Activated T-cell treated with anti-CD3 and anti-CD28 coated beads, Interleukin-2, amount 50 U/mL, for 48 hours (primary cell): Measurements from ENCODE around the gene LRBA.
"Not testable (repeated sequence)": the region's sequence is repeated elsewhere in the genome, so short reads cannot be mapped to it uniquely, and the experiment has no call there.

Source experiments
- DNase-seq, 2 experiments: peaks; one replicate each; pipeline ENCODE4 v3.0.0-alpha.2; 2020

LRBA gene

DNA sequence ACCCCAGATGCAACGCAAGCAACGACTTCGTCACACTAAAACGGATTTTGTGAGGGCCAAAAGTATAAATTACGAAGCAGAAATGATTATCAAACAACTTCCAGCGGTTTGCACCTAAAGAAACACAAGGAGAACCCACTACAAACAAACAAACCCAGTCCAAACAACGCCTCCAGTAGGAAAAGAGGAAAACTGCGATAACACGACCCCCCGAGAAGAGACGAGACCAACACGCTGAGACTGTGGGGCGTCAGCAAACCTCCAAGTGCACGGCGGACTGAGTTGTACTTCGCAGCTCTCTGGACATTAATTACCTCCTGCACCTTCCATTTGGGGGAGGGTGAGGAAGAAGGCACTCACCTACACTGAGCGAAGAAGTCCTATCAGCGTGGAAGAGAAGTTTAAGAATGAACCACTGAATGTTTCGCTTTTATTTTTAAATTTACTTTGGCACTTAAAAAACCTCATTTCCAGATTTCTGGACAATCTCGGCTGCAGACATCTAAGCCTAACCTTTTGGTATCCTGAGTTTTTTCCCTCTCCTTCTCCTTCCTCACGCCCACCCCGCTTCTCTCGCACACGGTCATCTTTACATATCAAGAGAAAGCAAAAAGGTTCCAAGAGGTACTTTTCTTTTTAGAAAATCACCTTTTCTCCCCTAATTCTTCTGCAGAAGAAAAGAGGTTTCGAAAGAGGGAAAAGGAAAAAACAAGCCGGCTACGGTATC, 432.8 kb downstream of the LRBA start, which contains the start of gene MAB21L2:
MAB21L2 (plus strand) TSS at position 6 of the 727 bp plus-strand sequence. CDS start 879 bp downstream, outside the sequence.
- no peak for DNase-seq

DNA sequence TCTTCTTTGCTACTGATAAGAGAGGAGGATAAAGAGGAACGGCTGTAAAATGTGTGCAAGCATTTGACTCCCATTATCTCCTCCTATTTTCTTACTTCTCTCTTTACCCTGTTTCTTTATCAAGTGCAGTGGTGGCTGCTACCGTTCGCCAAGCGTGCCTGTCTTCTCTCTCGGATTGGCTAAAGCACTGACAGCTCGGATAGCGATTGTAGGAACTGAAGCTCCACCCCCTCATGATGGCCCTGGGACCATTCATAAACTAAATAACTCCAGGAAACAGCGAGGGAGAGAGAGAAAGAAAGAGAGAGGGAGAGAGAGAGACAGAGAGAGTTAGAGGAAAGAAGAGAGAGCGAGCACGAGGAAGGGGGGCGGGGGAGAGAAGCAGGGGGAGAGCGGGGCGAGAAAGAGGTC, 433.4 kb downstream of the LRBA start:
- no peak for DNase-seq

DNA sequence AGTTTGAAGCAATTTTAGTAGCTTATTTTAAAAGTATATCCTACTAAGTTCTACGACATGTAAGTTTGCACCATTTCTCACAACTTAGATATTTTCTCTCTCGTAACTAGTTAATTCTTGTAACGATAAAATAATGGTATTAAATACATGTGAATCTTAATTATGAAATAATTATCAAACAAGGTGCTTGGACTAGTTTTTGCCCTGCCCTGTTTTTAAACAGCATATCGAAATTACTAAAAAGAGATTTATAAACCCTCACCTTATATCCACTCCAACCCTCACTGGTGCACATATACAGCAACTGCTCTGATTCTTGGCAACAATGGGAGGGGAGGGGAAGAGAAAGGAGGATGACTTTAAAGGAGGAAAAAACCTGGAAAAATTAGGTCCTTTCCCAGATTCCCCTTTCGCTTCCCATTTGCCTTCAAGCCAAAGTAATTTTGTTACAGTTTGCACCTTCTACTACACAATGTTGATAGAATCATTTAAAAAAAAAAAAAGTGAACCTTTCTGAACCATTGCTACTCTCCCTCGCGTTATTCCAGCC, 434.0 kb downstream of the LRBA start:
- no peak for DNase-seq

GRCh38 chr4:150580306-150580705, 434.8 kb downstream of the LRBA start:
- no peak for DNase-seq

DNA sequence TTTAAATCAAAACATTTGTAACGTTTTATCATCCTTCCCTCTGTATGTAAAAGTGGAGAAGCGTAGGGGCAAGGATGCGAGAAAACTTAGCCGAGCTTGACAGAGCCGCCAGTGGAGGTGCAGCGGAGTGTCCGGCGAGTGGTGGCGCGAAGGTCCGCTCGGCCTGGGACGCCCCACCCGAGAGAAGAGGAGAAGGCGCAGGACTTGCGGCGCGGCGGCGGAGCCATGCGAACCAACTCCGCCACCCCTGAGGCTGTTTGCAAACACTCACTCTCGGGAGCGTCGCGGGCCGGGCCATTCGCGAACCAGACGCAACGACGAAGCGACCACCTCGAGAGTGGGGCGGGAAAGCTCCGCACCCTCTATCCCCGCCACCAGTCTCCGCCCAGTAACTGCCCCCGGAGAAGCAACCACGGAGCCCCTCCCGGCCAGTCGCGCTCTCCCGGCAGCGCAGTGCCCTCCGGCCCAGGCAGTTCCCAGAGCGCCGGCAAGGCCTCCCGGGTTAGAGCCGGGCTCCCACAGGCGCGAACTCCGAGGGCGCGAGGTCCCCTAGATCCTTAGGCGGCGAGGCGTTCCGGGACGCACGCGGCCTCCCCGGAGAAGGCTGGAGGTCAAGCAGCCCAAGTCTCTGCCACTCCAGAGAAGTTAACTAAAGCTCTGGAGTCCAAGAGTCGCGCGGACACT, 435.4 kb downstream of the LRBA start:
- DNase-seq = no peak

GRCh38 chr4:150578745-150579501, 436.2 kb downstream of the LRBA start:
- no peak for DNase-seq

- no peak for DNase-seq
These were observed 437.3 kb downstream of the LRBA start for GRCh38 chr4:150577796-150578195.

DNA sequence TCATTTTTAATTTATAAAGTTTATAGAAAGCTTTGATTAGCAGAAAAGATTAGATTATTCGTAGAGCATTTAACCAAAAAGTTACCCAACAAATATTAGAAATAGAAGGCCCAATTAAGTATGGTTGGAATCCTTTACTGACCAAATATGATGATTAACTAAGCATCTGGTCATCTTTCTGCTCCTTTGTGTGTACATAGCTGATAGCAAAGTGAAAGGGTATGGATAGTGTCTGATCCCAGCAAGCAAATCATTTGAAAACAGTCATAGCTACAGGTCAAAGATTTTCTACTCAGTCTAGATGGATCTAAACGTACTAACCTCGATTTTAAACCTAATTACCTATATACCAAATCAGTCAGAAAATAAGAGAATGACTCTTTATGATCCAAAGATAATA, 440.4 kb downstream of the LRBA start:
- DNase-seq = no peak

- no peak for DNase-seq
These were observed 441.6 kb downstream of the LRBA start for GRCh38 chr4:150573534-150573933.

GRCh38 chr4:150572704-150573504, 442.2 kb downstream of the LRBA start:
- no peak for DNase-seq

DNA sequence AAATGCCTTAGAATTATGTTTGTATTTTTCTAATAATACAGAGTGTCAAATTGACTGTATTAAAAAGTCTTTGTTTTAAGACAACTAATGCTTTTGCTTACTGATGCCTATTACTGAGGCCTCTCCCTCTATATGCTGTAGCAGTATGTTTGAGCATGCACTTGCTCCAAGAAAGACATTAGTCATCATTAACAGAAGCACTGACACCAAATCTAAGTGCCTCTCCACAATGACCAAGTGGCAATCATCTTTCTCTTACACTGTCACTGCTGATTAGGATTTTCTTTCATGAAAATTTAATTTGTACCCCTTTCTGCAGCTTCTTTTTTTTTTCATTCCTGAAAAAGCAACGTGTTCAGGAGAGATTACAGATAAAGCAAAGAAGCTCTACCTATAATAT, 444.2 kb downstream of the LRBA start:
- DNase-seq = no peak

DNA sequence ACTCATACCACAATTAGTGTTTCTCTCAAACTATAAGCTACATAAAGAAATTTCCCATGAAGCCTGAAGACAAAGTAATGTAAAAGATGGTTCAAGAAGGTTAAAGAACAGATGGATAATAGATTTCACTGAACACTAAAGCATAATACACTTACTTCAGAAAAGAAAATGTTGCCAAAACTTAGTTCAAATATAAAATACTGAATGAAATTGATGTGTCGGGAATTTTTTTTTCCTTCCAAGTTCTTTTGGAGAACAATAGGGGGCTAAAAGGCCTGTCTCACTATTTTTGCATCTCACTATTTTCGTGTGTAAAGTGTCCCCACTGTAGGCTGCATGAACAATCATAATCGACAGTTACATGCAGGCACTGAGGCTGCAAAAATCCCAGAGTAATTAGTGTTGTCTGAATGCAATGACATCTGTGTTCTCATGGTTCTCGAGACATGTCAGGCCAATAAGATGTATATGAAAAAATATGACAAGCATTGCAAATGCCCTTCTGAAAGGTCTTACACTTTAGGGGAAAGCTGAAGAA, 445.0 kb downstream of the LRBA start:
- no peak for DNase-seq

DNA sequence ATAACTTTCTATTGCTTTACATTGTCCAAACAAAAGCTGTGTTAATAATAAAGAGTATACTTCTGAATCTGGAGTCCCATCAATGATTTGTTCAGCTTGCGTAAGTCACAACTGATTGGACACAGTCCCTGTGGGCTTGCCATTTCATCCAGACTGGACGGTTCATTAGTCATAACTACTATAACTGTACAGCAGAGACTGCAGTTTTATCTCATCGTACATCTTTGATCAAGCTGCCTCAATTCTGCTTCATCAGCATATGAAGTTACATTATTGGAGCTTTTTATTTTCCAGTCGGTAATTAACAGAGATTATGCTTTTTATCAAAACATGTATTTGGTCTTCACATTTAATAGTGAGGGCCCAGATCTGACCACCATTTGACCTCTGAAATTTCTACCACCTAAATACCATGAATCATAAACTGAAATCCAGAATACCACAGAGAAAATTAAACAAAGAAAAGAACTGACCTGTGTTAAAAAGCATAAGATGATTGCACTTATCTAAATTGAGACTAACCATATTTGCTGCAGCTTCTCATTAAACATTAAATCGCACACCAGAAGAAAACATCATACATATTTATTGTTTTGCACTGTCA, 445.6 kb downstream of the LRBA start:
- DNase-seq = no peak

- no peak for DNase-seq
These were observed 448.0 kb downstream of the LRBA start for GRCh38 chr4:150567070-150567469.

DNA sequence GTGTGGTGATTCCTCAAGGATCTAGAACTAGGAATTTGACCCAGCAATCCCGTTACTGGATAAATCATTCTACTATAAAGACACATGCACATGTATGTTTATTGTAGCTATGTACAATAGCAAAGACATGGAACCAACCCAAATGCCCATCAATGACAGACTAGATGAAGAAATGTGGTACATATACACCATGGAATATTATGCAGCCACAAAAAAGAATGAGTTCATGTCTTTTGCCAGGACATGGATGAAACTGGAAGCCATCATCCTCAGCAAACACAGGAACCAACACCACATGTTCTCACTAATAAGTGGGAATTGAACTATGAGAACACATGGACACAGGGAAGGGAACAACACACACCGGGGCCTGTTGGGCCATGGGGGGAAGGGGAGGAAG, 450.1 kb downstream of the LRBA start:
- DNase-seq = not testable (repeated sequence)

- no peak for DNase-seq
These were observed 452.3 kb downstream of the LRBA start for GRCh38 chr4:150562751-150563150.

DNA sequence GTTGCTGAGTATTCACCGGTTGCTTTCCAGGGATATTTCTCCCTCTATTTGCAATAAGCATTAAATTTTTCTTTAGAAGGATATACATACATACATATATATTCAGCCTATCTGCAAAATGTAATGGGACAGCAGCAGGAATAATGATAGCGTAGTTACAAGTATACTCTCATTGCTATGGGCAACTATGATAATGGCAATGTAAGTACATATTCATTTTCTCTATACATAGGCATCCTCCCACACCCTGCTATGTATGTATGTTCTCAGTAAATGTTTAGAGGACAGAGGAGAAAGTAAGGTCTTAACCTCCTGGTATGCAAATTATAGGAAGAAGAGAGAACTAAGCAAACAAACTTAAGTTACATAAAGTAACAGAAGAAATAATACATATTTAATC, 452.8 kb downstream of the LRBA start:
- no peak for DNase-seq

GRCh38 chr4:150561143-150561737, 453.8 kb downstream of the LRBA start:
- DNase-seq = no peak

- not testable (repeated sequence) for DNase-seq
These were observed 457.3 kb downstream of the LRBA start for GRCh38 chr4:150557811-150558210.

DNA sequence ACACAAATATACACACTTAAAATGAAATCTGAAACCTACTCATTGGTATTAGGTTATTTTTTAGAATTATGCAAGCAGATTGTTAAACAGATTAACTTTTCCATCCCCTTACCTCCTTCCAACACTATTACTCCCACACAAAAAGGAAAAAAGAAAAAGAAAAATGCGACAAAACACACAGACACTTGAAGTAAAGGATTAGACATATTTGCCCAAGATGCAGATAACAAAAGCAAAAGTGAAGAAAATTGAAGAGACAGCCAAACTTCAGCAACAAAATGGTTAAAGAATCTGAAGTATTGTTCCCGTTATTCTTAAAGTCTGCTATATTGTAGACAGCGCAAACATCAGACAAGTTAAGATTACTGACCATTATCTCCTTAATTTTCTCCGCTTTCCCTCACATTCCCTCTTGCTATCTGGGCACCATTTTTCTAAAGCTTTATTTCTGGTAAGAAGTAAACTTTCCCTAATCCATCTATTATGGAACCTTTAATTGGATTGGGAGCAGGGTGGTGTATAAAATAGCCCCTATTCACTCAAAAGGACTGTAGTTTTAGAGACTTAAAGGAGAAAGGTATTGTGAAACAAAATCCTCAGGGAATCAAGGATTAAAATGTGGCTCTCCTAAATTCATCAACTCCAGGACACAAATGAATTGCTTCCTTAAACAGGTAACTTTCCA, 467.8 kb downstream of the LRBA start:
- no peak for DNase-seq

DNA sequence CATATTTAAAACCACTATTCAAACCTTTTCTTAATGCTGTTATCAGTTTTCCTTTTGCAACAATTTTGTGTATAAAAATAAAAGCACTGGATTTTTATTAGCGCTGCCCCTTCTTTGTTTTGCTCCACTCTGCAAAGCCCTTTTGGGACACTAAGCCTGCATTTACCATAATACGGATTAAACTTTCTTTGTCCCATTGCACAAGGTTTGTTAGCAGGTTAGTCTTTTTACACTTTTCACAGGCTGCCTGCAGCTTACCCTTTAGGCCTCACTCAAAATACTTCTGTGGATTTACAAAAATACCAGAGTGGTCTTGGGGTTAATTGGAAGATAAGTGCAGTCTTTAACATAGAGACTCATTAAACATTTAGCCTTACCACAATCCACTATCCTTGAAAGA, 468.8 kb downstream of the LRBA start:
- no peak for DNase-seq
